CD14-positive monocyte (primary cell): ENCODE data around the gene STK39. TPM values are rescaled to one million over a fixed set of nuclear protein-coding genes. Genes with fewer than 3 reads are reported as not detected.

ENCODE experiments used
- DNase-seq, 3 donors: peaks; one replicate each; pipeline ENCODE4 v3.0.0-alpha.2; 2011 to 2022
- H2AFZ ChIP-seq: 2 replicates; pipeline ENCODE4 v1.6.0; 2012; ENCODE audit warnings: mild to moderate bottlenecking, low read depth, low read length, inconsistent platforms; ENCODE audit not compliant: insufficient read depth, poor library complexity, severe bottlenecking
- H3K27ac ChIP-seq, 2 donors: 1 replicate in 1 of 2; 2 replicates in 1 of 2; pipeline ENCODE4 v1.5.1; 2012 to 2013; ENCODE audit warnings: low read length in 2 of 2, control low read depth in 1 of 2, inconsistent platforms in 1 of 2, low read depth in 1 of 2, mild to moderate bottlenecking in 1 of 2
- H3K27me3 ChIP-seq, 2 donors: one replicate each; pipeline versions ENCODE4 v1.6.0 to v1.6.1; 2011 to 2013; ENCODE audit warnings: low read length in 2 of 2; ENCODE audit not compliant: control insufficient read depth in 2 of 2, insufficient read depth in 2 of 2
- H3K36me3 ChIP-seq, 2 donors: replicated peaks in 1 of 2; 1 replicate in 1 of 2; 2 replicates in 1 of 2; pipeline versions ENCODE4 v1.5.1 to v1.6.1; 2012 to 2013; ENCODE audit warnings: low read length in 2 of 2, control low read depth in 1 of 2, inconsistent platforms in 1 of 2, mild to moderate bottlenecking in 1 of 2; ENCODE audit not compliant: insufficient read depth in 2 of 2, control insufficient read depth in 1 of 2
- H3K4me1 ChIP-seq, 2 donors: 1 replicate in 1 of 2; 2 replicates in 1 of 2; pipeline versions ENCODE4 v1.5.1 to v1.6.1; 2012 to 2013; ENCODE audit warnings: low read length in 2 of 2, control low read depth in 1 of 2, inconsistent platforms in 1 of 2, mild to moderate bottlenecking in 1 of 2, moderate library complexity in 1 of 2; ENCODE audit not compliant: insufficient read depth in 2 of 2, control insufficient read depth in 1 of 2
- H3K4me2 ChIP-seq: replicated peaks from 2 replicates; pipeline ENCODE3; 2012; ENCODE audit warnings: low read length, moderate library complexity, mild to moderate bottlenecking; ENCODE audit not compliant: poor library complexity, severe bottlenecking; ENCODE audit errors: extremely low read depth
- H3K4me3 ChIP-seq, 3 experiments: fragments of 200-600 bp in 1 of 3; sonication (generic) in 1 of 3; replicated peaks in 1 of 3; 1 replicate in 2 of 3; 2 replicates in 1 of 3; pipeline ENCODE4 v1.5.1; 2011 to 2013; ENCODE audit warnings: low read length in 3 of 3, mild to moderate bottlenecking in 3 of 3, control low read depth in 2 of 3, low read depth in 2 of 3, inconsistent platforms in 1 of 3, moderate library complexity in 1 of 3
- H3K79me2 ChIP-seq: 2 replicates; pipeline ENCODE4 v1.6.0; 2012; ENCODE audit warnings: mild to moderate bottlenecking, control low read depth, inconsistent platforms, low read length, moderate library complexity; ENCODE audit not compliant: insufficient read depth
- H3K9ac ChIP-seq: 2 replicates; pipeline ENCODE4 v1.6.0; 2017; ENCODE audit warnings: low read length, mild to moderate bottlenecking; ENCODE audit not compliant: insufficient read depth, poor library complexity, severe bottlenecking
- H3K9me3 ChIP-seq, 2 donors: replicated peaks in 1 of 2; 1 replicate in 1 of 2; 2 replicates in 1 of 2; pipeline versions ENCODE4 v1.5.1 to v1.6.1; 2012 to 2013; ENCODE audit warnings: low read length in 2 of 2, control low read depth in 1 of 2; ENCODE audit not compliant: control insufficient read depth in 1 of 2, insufficient read depth in 1 of 2
- H4K20me1 ChIP-seq: 2 replicates; pipeline ENCODE4 v1.6.0; 2012; ENCODE audit warnings: mild to moderate bottlenecking, low read length, control low read depth, moderate library complexity; ENCODE audit not compliant: insufficient read depth
- H3K27ac Mint-ChIP-seq, 7 donors: one replicate each; pipeline ENCODE4 v1.8.0; 2020; ENCODE audit warnings: mild to moderate bottlenecking in 7 of 7, mixed read lengths in 7 of 7, moderate library complexity in 6 of 7, inconsistent platforms in 2 of 7
- H3K27me3 Mint-ChIP-seq, 3 donors: one replicate each; pipeline ENCODE4 v1.8.0; 2021 to 2022; ENCODE audit warnings: low read depth in 3 of 3, mild to moderate bottlenecking in 3 of 3, mixed read lengths in 3 of 3, moderate library complexity in 3 of 3, inconsistent platforms in 1 of 3
- H3K36me3 Mint-ChIP-seq, 2 donors: one replicate each; pipeline ENCODE4 v1.8.0; 2020; ENCODE audit warnings: mixed read lengths in 2 of 2, inconsistent platforms in 1 of 2, mild to moderate bottlenecking in 1 of 2
- H3K4me1 Mint-ChIP-seq: one replicate; pipeline ENCODE4 v1.8.0; 2020; ENCODE audit warnings: mild to moderate bottlenecking, mixed read lengths
- H3K4me3 Mint-ChIP-seq, 2 donors: one replicate each; pipeline ENCODE4 v1.8.0; 2020; ENCODE audit warnings: mild to moderate bottlenecking in 2 of 2, mixed read lengths in 2 of 2, moderate library complexity in 1 of 2
- H3K9me3 Mint-ChIP-seq, 7 donors: one replicate each; pipeline ENCODE4 v1.8.0; 2020 to 2022; ENCODE audit warnings: mixed read lengths in 7 of 7, mild to moderate bottlenecking in 6 of 7, moderate library complexity in 6 of 7, inconsistent platforms in 2 of 7
- WGBS: methylation state at CpG from one replicate; pipeline ENCODE4 v1.1.5; 2013; ENCODE audit warnings: missing lambda C conversion rate; ENCODE audit not compliant: insufficient coverage; 5-methylcytosine and 5-hydroxymethylcytosine counted together
- intact Hi-C, 2 donors: fragments of 100-400 bp; cut with micrococcal nuclease; formaldehyde crosslinking; loops; one replicate each; pipeline versions ENCODE4 v1.15.0 to v1.15.1; 2023
- polyA plus RNA-seq, 3 donors: library from polyadenylated mRNA; depleted of rRNA in 1 of 3; unstranded in 2 of 3; stranded (reverse) in 1 of 3; fragments of 300-500 nt in 2 of 3; fragments of >200 nt in 1 of 3; fragmentation: Illumina TruSeq in 2 of 3; gene quantifications; 1 replicate in 2 of 3; 2 replicates in 1 of 3; pipeline ENCODE4 v1.2.3, GENCODE V29; 2012 to 2021
- TF ChIP-seq, protein P1 (sequence below): fragments of 200-600 bp; IDR thresholded peaks from one replicate; pipeline ENCODE4 v1.8.0; 2022; ENCODE audit warnings: antibody characterized with exemption, mild to moderate bottlenecking

STK39 gene
- polyA plus RNA-seq, 3 donors, result 1.2 to 2.7 (median 2.6) TPM

DNA sequence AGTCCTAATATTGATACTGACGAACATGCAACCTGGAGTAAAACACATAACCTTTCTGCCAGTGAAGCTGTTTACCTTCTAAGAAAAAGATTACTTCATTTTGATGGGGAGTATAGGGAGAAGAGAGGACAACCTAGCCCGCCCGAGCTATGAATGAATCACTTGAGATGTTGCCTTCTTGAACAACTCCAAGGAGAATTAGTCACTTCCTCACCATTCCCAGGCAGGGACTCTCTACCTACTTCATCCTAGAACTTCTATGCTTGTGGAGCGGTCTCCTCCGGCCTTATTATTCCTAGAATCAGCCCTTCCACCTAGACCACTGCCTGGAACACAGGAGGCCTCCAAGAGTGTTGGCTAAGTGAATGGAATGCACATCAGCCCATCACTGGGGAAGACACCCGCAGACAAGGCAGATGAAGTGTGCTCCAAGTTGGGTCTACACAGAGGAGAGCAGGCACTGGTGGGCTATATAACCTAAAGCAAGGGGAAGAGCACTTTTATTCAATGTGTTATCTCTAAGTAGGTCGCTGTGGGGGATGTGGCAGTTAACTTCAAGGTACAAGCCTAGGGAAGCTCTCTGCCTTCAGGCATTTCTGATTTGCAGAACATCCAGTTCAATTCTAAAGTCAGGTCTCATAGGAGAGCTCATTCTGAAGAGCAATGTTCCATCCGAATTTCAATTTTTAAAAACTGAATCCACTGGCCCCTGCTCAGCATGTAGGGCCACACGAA is 57.4 kb downstream of the STK39 start:
- no peak overlapping the region for H3K4me2 ChIP-seq
- no peak for DNase-seq
- no peak overlapping the region for H2AFZ ChIP-seq
- no peak overlapping the region for H3K4me3 Mint-ChIP-seq
- H3K9me3 ChIP-seq, result no peaks in the 10 kb centered on the region
- H3K4me1 ChIP-seq, result peaks cover 26 to 32% of the 10 kb centered on the region in 2 donors
- intact Hi-C loops, result no loop called here
- H3K36me3 ChIP-seq, result no peaks in the 10 kb centered on the region
- H3K9me3 Mint-ChIP-seq, result no peaks in the 10 kb centered on the region
- no peaks in the 10 kb centered on the region for H3K27me3 Mint-ChIP-seq
- H3K79me2 ChIP-seq, result peaks cover 64% of the 10 kb centered on the region
- H3K27me3 ChIP-seq, result no peaks in the 10 kb centered on the region
- WGBS, result 100% methylated on average over 2 of the region's 9 CpGs
- H3K9ac ChIP-seq, result no peak overlapping the region
- TF ChIP-seq, protein P1, sequence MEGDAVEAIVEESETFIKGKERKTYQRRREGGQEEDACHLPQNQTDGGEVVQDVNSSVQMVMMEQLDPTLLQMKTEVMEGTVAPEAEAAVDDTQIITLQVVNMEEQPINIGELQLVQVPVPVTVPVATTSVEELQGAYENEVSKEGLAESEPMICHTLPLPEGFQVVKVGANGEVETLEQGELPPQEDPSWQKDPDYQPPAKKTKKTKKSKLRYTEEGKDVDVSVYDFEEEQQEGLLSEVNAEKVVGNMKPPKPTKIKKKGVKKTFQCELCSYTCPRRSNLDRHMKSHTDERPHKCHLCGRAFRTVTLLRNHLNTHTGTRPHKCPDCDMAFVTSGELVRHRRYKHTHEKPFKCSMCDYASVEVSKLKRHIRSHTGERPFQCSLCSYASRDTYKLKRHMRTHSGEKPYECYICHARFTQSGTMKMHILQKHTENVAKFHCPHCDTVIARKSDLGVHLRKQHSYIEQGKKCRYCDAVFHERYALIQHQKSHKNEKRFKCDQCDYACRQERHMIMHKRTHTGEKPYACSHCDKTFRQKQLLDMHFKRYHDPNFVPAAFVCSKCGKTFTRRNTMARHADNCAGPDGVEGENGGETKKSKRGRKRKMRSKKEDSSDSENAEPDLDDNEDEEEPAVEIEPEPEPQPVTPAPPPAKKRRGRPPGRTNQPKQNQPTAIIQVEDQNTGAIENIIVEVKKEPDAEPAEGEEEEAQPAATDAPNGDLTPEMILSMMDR, result no peak
- peaks cover 44% of the 10 kb centered on the region for H3K4me1 Mint-ChIP-seq
- no peak overlapping the region for H3K27ac ChIP-seq
- H3K36me3 Mint-ChIP-seq, result peaks cover 4 to 8% of the 10 kb centered on the region in 2 donors
- no peak overlapping the region for H3K4me3 ChIP-seq
- no peaks in the 10 kb centered on the region for H4K20me1 ChIP-seq
- H3K27ac Mint-ChIP-seq, result peak overlapping the region in 3 of 7 donors; percentile 41 to 62 (median 48)

DNA sequence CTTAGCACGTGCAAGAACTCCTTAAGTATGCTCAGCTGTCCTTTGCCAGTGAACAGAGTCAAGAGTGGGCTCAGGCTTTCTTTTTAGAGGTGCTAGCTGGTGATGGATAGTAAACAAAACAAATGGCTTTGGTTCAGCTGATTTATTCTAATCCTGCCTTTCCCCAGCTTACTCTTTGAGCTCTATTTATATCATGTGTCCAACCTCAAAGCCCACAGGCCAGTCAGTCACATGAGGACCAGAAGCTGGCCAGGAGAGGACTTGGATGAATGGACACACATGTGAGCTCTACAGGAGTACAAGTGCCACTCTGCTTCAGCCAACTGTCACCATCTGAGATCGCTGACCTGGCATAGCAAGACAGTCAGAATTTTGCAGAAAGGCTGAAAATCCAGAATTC is 59.4 kb downstream of the STK39 start:
- 100% methylated on average over 1 of the region's 2 CpGs for WGBS
- H3K4me3 Mint-ChIP-seq, result no peak overlapping the region
- no peaks in the 10 kb centered on the region for H3K9me3 Mint-ChIP-seq
- intact Hi-C loops, result no loop called here
- Histone ChIP-seq H3K36me3 (no peaks in the 10 kb centered on the region), H3K9me3 (no peaks in the 10 kb centered on the region), H3K27ac (no peak overlapping the region), H3K4me2 (no peak overlapping the region), H3K9ac (no peak overlapping the region), H3K4me3 (no peak overlapping the region), H4K20me1 (no peaks in the 10 kb centered on the region), H3K4me1 (peaks cover 32 to 45% of the 10 kb centered on the region in 2 donors), H3K79me2 (peaks cover 71% of the 10 kb centered on the region), H3K27me3 (no peaks in the 10 kb centered on the region), H2AFZ (no peak overlapping the region)
- peaks cover 50% of the 10 kb centered on the region for H3K4me1 Mint-ChIP-seq
- H3K27ac Mint-ChIP-seq, result no peak overlapping the region
- TF ChIP-seq, protein P1, result no peak
- H3K36me3 Mint-ChIP-seq, result peaks cover 4 to 6% of the 10 kb centered on the region in 2 donors
- DNase-seq, result no peak
- H3K27me3 Mint-ChIP-seq, result no peaks in the 10 kb centered on the region
